Endothelial cell of umbilical vein (primary cell): ENCODE measurements around the gene MED4. TPM values are rescaled to one million over a fixed set of nuclear protein-coding genes. Genes with fewer than 3 reads are reported as not detected.

Experiments
- BruUV-seq: library from RNA; stranded (reverse); fragments of 400-500 nt; replicated peaks from 2 replicates; lab custom pipeline; 2021; lab: Mats Ljungman, UMichigan
- CTCF ChIA-PET: fragments of 300-600, 350-600 bp; sonication (Branson Sonifier 250); formaldehyde crosslinking; loops from one replicate; lab custom pipeline; 2021; ENCODE audit warnings: antibody characterized with exemption, inconsistent platforms; lab: Charles Lee
- POLR2A ChIA-PET: fragments of 300-600, 350-600 bp; sonication (Branson Sonifier 250); formaldehyde crosslinking; loops from one replicate; lab custom pipeline; 2021; ENCODE audit warnings: antibody characterized with exemption, inconsistent platforms; lab: Charles Lee
- DNase-seq: peaks from one replicate; pipeline ENCODE4 v3.0.0-alpha.2; 2011; ENCODE audit warnings: low read depth, low spot score
- FAIRE-seq: peaks from 2 replicates; lab custom pipeline; 2011; peaks lifted over from hg19 to GRCh38; lab: Jason Lieb, UNC
- H2AFZ ChIP-seq: 2 replicates; pipeline ENCODE4 v1.6.0; 2012; ENCODE audit warnings: low read depth, low read length, control low read depth, inconsistent platforms
- H3K27ac ChIP-seq: 2 replicates; pipeline ENCODE4 v1.5.1; 2011; ENCODE audit warnings: low read depth, mild to moderate bottlenecking, control low read depth, low read length, moderate library complexity; ENCODE audit not compliant: insufficient read depth
- H3K27me3 ChIP-seq, 2 experiments: 2 replicates each; pipeline versions ENCODE4 v1.6.0 to v1.6.1; 2011; ENCODE audit warnings: low read length in 2 of 2, mixed read lengths in 1 of 2; ENCODE audit not compliant: control insufficient read depth in 2 of 2, insufficient read depth in 2 of 2
- H3K36me3 ChIP-seq, 2 experiments: 2 replicates in 1 of 2; 3 replicates in 1 of 2; pipeline ENCODE4 v1.5.1; 2011; ENCODE audit warnings: low read length in 2 of 2, mild to moderate bottlenecking in 1 of 2, moderate library complexity in 1 of 2; ENCODE audit not compliant: control insufficient read depth in 2 of 2, insufficient read depth in 2 of 2; ENCODE audit errors: extremely low read depth in 1 of 2
- H3K4me1 ChIP-seq: 3 replicates; pipeline ENCODE4 v1.5.1; 2011; ENCODE audit warnings: mild to moderate bottlenecking, low read length; ENCODE audit not compliant: control insufficient read depth, insufficient read depth; ENCODE audit errors: extremely low read depth
- H3K4me2 ChIP-seq: 2 replicates; pipeline ENCODE4 v1.6.1; 2011; ENCODE audit warnings: low read length, control low read depth, mixed read lengths; ENCODE audit not compliant: insufficient read depth
- H3K4me3 ChIP-seq, 3 experiments: fragments of 200-600 bp in 1 of 3; sonication (generic), shearing (Covaris generic) in 1 of 3; replicated peaks in 1 of 3; 2 replicates each; pipeline ENCODE4 v1.5.1; 2011 to 2016; ENCODE audit warnings: control low read depth in 3 of 3, low read length in 3 of 3, mild to moderate bottlenecking in 2 of 3, inconsistent platforms in 1 of 3, low read depth in 1 of 3, moderate library complexity in 1 of 3; ENCODE audit not compliant: insufficient read depth in 1 of 3
- H3K79me2 ChIP-seq: 2 replicates; pipeline ENCODE4 v1.6.0; 2012; ENCODE audit warnings: low read length, inconsistent platforms; ENCODE audit not compliant: control insufficient read depth, insufficient read depth
- H3K9ac ChIP-seq: replicated peaks from 2 replicates; pipeline ENCODE3; 2011; ENCODE audit warnings: low read length, control low read depth; ENCODE audit not compliant: insufficient read depth; ENCODE audit errors: extremely low read depth
- H3K9me1 ChIP-seq: replicated peaks from 3 replicates; pipeline ENCODE4 v1.6.0; 2011; ENCODE audit warnings: mild to moderate bottlenecking, low read length; ENCODE audit not compliant: control insufficient read depth, insufficient read depth; ENCODE audit errors: extremely low read depth
- H3K9me3 ChIP-seq: replicated peaks from 2 replicates; pipeline ENCODE4 v1.5.1; 2012; ENCODE audit warnings: low read length, inconsistent platforms; ENCODE audit not compliant: control insufficient read depth, insufficient read depth
- H4K20me1 ChIP-seq: replicated peaks from 2 replicates; pipeline ENCODE3; 2011; ENCODE audit warnings: mild to moderate bottlenecking, low read length; ENCODE audit not compliant: control insufficient read depth, insufficient read depth; ENCODE audit errors: extremely low read depth
- CTCF ChIP-seq, 2 donors: IDR thresholded peaks; 1 replicate in 1 of 2; 2 replicates in 1 of 2; pipeline ENCODE4 v1.5.1; 2011; ENCODE audit warnings: low read length in 2 of 2, mild to moderate bottlenecking in 2 of 2, moderate library complexity in 2 of 2, control low read depth in 1 of 2, inconsistent platforms in 1 of 2, low read depth in 1 of 2; ENCODE audit not compliant: insufficient read depth in 1 of 2; ENCODE audit errors: extremely low read depth in 1 of 2
- EZH2 ChIP-seq: IDR thresholded peaks from 2 replicates; pipeline ENCODE4 v1.6.1; 2012; ENCODE audit warnings: borderline replicate concordance, low read depth, mild to moderate bottlenecking, moderate library complexity, low read length, inconsistent platforms; ENCODE audit not compliant: severe bottlenecking
- FOS ChIP-seq: IDR thresholded peaks from 2 replicates; pipeline ENCODE4 v1.6.1; 2011; ENCODE audit warnings: mild to moderate bottlenecking, low read length, moderate library complexity, borderline replicate concordance; ENCODE audit not compliant: insufficient read depth
- GATA2 ChIP-seq: IDR thresholded peaks from 2 replicates; pipeline ENCODE4 v1.7.0; 2011; ENCODE audit warnings: low read depth, mild to moderate bottlenecking, moderate library complexity, mixed read lengths, low read length; ENCODE audit not compliant: insufficient read length, insufficient read depth
- JUN ChIP-seq: IDR thresholded peaks from 2 replicates; pipeline ENCODE4 v1.6.1; 2011; ENCODE audit warnings: borderline replicate concordance, low read depth; ENCODE audit not compliant: insufficient read length, insufficient read depth
- MAX ChIP-seq: IDR thresholded peaks from 2 replicates; pipeline ENCODE4 v1.6.1; 2011; ENCODE audit not compliant: insufficient read depth, insufficient read length
- MYC ChIP-seq: IDR thresholded peaks from one replicate; pipeline ENCODE4 v1.6.1; 2011; ENCODE audit warnings: mild to moderate bottlenecking, low read depth, low read length
- POLR2A ChIP-seq: IDR thresholded peaks from 2 replicates; pipeline ENCODE4 v1.6.1; 2012; ENCODE audit warnings: low read depth, mild to moderate bottlenecking, control low read depth, low read length
- POLR2AphosphoS5 ChIP-seq: IDR thresholded peaks from 2 replicates; pipeline ENCODE4 v1.6.1; 2012; ENCODE audit warnings: low read depth, mild to moderate bottlenecking, control low read depth, low read length, moderate library complexity; ENCODE audit not compliant: insufficient read depth
- dilution Hi-C: fragments of 300-500 bp; cut with MboI; formaldehyde crosslinking; loops from one replicate; pipeline ENCODE4 v1.15.0; 2019; ENCODE audit warnings: low sequenced_read_pairs; ENCODE audit not compliant: extremely low pct_ligation_motif_present
- intact Hi-C: fragments of 100-400 bp; cut with micrococcal nuclease; formaldehyde crosslinking; loops from one replicate; pipeline ENCODE4 v1.10.0; 2022
- polyA plus RNA-seq, 4 experiments: library from polyadenylated mRNA; depleted of rRNA in 3 of 4; stranded (reverse) in 3 of 4; unstranded in 1 of 4; fragments of >200 nt; gene quantifications; 2 replicates each; pipeline versions ENCODE4 v1.2.1 to v1.2.3, GENCODE V29; 2011 to 2012; ENCODE audit warnings: missing spikeins in 1 of 4
- total RNA-seq: library from RNA; stranded (reverse); gene quantifications from 2 replicates; pipeline ENCODE4 v1.2.3, GENCODE V29; 2021

The MED4 gene
- total and polyA plus RNA-seq, 2 donors (not counting 3 experiments of a cell fraction or from before 2014, with no cell fraction given) = 21.9 to 43.3 TPM

- H3K27me3 ChIP-seq = peaks cover under 1 to 5% of the 10 kb centered on the region in 2 experiments
- DNase-seq = peak; percentile 56
- no peak overlapping the region for H2AFZ ChIP-seq
- BruUV-seq = no TSS peak
- ChIA-PET POLR2A (interaction anchor here (0.7 kb wide), 1 partner anchor 124 kb away, joined by 5 read pairs; no protein-coding TSS in a partner anchor), CTCF (interaction anchor here (0.7 to 1.9 kb wide), 3 partner anchors 14 to 16 kb away, joined by 3 to 12 read pairs (median 4); partner anchors contain the start of gene MED4)
- no peak for TF ChIP-seq MYC
- TF ChIP-seq FOS = no peak
- no peak for TF ChIP-seq MAX
- no peak for TF ChIP-seq GATA2
- no peak for TF ChIP-seq POLR2A
- TF ChIP-seq EZH2 = no peak
- TF ChIP-seq JUN = no peak
- no peak for TF ChIP-seq CTCF (IDR thresholded peaks at IDR 0.05; ENCODE audit: extremely low read depth in 1 of 2, insufficient read depth in 1 of 2, low read depth in 1 of 2, low read length in 2 of 2)
- TF ChIP-seq POLR2AphosphoS5 = no peak
- dilution Hi-C loops = no loop called here
- peak overlapping the region; percentile 93 for H3K4me2 ChIP-seq
- intact Hi-C loops = loop anchor here (1.0 to 2.0 kb wide), 4 partner anchors 15 to 124 kb away; partner anchors contain the start of gene MED4
- H3K9me1 ChIP-seq = no peaks in the 10 kb centered on the region
- no peak overlapping the region for H3K4me3 ChIP-seq
- FAIRE-seq = peak; percentile 74
- H3K79me2 ChIP-seq = no peaks in the 10 kb centered on the region
- H4K20me1 ChIP-seq = no peaks in the 10 kb centered on the region
- H3K36me3 ChIP-seq = no peaks in the 10 kb centered on the region
- H3K27ac ChIP-seq = peak overlapping the region; percentile 53
- H3K9ac ChIP-seq = peak overlapping the region; percentile 37
- peaks cover 26% of the 10 kb centered on the region for H3K4me1 ChIP-seq
- no peaks in the 10 kb centered on the region for H3K9me3 ChIP-seq
Observed at GRCh38 chr13:48110931-48111721, 16.2 kb upstream of the MED4 start.
